GM12801 (cell line): ENCODE data around the gene CLIP3.

Experiments used
- CTCF ChIP-seq: IDR thresholded peaks from one replicate; pipeline ENCODE4 v1.5.1; 2011; ENCODE audit warnings: control low read depth; ENCODE audit not compliant: insufficient read length; ENCODE audit errors: extremely low read depth

The CLIP3 gene

GRCh38 chr19:36054119-36054732, 21.6 kb upstream of the CLIP3 start, which contains the start of gene THAP8:
TSS of gene THAP8 (minus strand) at chr19:36054285. CDS start at chr19:36054217, 68 bp downstream.
- TF ChIP-seq CTCF = no peak

GRCh38 chr19:36051637-36052036, 19.0 kb upstream of the CLIP3 start:
- no peak for TF ChIP-seq CTCF

- TF ChIP-seq CTCF = no peak
Measured at GRCh38 chr19:36051236-36051635, 18.6 kb upstream of the CLIP3 start.

- TF ChIP-seq CTCF = no peak
Measured at GRCh38 chr19:36049080-36049698, 16.5 kb upstream of the CLIP3 start.

GRCh38 chr19:36047835-36048234, 15.2 kb upstream of the CLIP3 start:
- TF ChIP-seq CTCF = no peak

GRCh38 chr19:36046443-36047050, 13.9 kb upstream of the CLIP3 start:
- TF ChIP-seq CTCF = no peak

- TF ChIP-seq CTCF = no peak
Measured at GRCh38 chr19:36043952-36044351, 11.3 kb upstream of the CLIP3 start.
